ENCODE data around the gene SH3BP2. TPM values are rescaled to one million over a fixed set of nuclear protein-coding genes. Genes with fewer than 3 reads are reported as not detected.
A peak's percentile ranks its signal among the peaks of the same experiment; 100 is the strongest.

Gene SH3BP2
- total RNA-seq, 4 donors from 2014 or later = 92.6 to 301 (median 117) TPM

GRCh38 chr4:2843263-2843940 is 50.5 kb downstream of the SH3BP2 start, which contains the start of gene ADD1:
Gene ADD1 (plus strand): TSS chr4:2843844. CDS start chr4:2875916, 32,072 bp downstream.
- H3K4me1 ChIP-seq = peaks cover 18 to 48% (median 27%) of the 10 kb centered on the region in 4 donors
- in situ Hi-C loops (cut with MboI; ENCODE audit: low pct_ligation_motif_present in 1 of 4, low pct_unique_long_range_greater_than_20kb in 1 of 4, low sequenced_read_pairs in 3 of 4) = no loop called here
- no peaks in the 10 kb centered on the region for H3K36me3 ChIP-seq
- peak within 1 kb of the TSS; percentile 90 to 95 (median 94) for H3K27ac ChIP-seq
- peak within 1 kb of the TSS; percentile 78 to 98 (median 84) for H3K4me3 ChIP-seq
- no peaks in the 10 kb centered on the region for H3K27me3 ChIP-seq
- intact Hi-C loops (cut with DNase I; ENCODE audit: low total_unique reads) = loop anchor here (5.0 kb wide), 1 partner anchor 89 kb away; no protein-coding TSS in a partner anchor
- WGBS, 2 donors (ENCODE audit: low coverage in 1 of 2) = 0% methylated on average over 26 of the region's 65 CpGs; no CpG with 5 or more reads in 1 of the 2 donors
- peak; percentile 95 for DNase-seq
- H3K9me3 ChIP-seq = no peaks in the 10 kb centered on the region
- TF ChIP-seq POLR2AphosphoS5 (IDR thresholded peaks at IDR 0.05) (peak; percentile 71 to 94 (median 91)), EP300 (IDR thresholded peaks at IDR 0.05; ENCODE audit: low read depth) (no peak), POLR2A (IDR thresholded peaks at IDR 0.05) (peak; percentile 92)
- TF ChIP-seq, protein P1, sequence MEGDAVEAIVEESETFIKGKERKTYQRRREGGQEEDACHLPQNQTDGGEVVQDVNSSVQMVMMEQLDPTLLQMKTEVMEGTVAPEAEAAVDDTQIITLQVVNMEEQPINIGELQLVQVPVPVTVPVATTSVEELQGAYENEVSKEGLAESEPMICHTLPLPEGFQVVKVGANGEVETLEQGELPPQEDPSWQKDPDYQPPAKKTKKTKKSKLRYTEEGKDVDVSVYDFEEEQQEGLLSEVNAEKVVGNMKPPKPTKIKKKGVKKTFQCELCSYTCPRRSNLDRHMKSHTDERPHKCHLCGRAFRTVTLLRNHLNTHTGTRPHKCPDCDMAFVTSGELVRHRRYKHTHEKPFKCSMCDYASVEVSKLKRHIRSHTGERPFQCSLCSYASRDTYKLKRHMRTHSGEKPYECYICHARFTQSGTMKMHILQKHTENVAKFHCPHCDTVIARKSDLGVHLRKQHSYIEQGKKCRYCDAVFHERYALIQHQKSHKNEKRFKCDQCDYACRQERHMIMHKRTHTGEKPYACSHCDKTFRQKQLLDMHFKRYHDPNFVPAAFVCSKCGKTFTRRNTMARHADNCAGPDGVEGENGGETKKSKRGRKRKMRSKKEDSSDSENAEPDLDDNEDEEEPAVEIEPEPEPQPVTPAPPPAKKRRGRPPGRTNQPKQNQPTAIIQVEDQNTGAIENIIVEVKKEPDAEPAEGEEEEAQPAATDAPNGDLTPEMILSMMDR (IDR thresholded peaks at IDR 0.05) = no peak

- H3K36me3 ChIP-seq = no peaks in the 10 kb centered on the region
- intact Hi-C loops (cut with DNase I; ENCODE audit: low total_unique reads) = loop anchor here (5.0 kb wide), 1 partner anchor 88 kb away; no protein-coding TSS in a partner anchor
- H3K27ac ChIP-seq = peak overlapping the region; percentile 90 to 95 (median 94)
- in situ Hi-C loops (cut with MboI; ENCODE audit: low pct_ligation_motif_present in 1 of 4, low pct_unique_long_range_greater_than_20kb in 1 of 4, low sequenced_read_pairs in 3 of 4) = no loop called here
- H3K9me3 ChIP-seq = no peaks in the 10 kb centered on the region
- DNase-seq = peak; percentile 50
- peak overlapping the region; percentile 78 to 98 (median 84) for H3K4me3 ChIP-seq
- 0% methylated on average over 6 to 23 of the region's 74 CpGs for WGBS, 2 donors (ENCODE audit: low coverage in 1 of 2)
- TF ChIP-seq, protein P1 (IDR thresholded peaks at IDR 0.05) = peak in 1 of 5 experiments; percentile 8
- no peak for TF ChIP-seq EP300 (IDR thresholded peaks at IDR 0.05; ENCODE audit: low read depth)
- H3K4me1 ChIP-seq = peaks cover 23 to 49% (median 33%) of the 10 kb centered on the region in 4 donors
- H3K27me3 ChIP-seq = no peaks in the 10 kb centered on the region
These were observed 51.2 kb downstream of the SH3BP2 start for GRCh38 chr4:2843941-2844584.

- H3K4me3 ChIP-seq = no peak overlapping the region
- DNase-seq = no peak
- peaks cover 29 to 68% (median 48%) of the 10 kb centered on the region in 4 donors for H3K4me1 ChIP-seq
- 70 to 77% methylated on average over 2 of the region's 2 CpGs for WGBS, 2 donors (ENCODE audit: low coverage in 1 of 2)
- H3K36me3 ChIP-seq = no peaks in the 10 kb centered on the region
- no peak overlapping the region for H3K27ac ChIP-seq
- in situ Hi-C loops (cut with MboI; ENCODE audit: low pct_ligation_motif_present in 1 of 4, low pct_unique_long_range_greater_than_20kb in 1 of 4, low sequenced_read_pairs in 3 of 4) (no loop called here), intact Hi-C loops (cut with DNase I; ENCODE audit: low total_unique reads) (no loop called here)
- TF ChIP-seq POLR2AphosphoS5 (IDR thresholded peaks at IDR 0.05) = no peak
- no peak for TF ChIP-seq EP300 (IDR thresholded peaks at IDR 0.05; ENCODE audit: low read depth)
- no peak for TF ChIP-seq POLR2A (IDR thresholded peaks at IDR 0.05)
- TF ChIP-seq, protein P1 (IDR thresholded peaks at IDR 0.05) = no peak
- no peaks in the 10 kb centered on the region for H3K27me3 ChIP-seq
- no peaks in the 10 kb centered on the region for H3K9me3 ChIP-seq
These were observed 53.3 kb downstream of the SH3BP2 start for GRCh38 chr4:2846172-2846571.

DNA sequence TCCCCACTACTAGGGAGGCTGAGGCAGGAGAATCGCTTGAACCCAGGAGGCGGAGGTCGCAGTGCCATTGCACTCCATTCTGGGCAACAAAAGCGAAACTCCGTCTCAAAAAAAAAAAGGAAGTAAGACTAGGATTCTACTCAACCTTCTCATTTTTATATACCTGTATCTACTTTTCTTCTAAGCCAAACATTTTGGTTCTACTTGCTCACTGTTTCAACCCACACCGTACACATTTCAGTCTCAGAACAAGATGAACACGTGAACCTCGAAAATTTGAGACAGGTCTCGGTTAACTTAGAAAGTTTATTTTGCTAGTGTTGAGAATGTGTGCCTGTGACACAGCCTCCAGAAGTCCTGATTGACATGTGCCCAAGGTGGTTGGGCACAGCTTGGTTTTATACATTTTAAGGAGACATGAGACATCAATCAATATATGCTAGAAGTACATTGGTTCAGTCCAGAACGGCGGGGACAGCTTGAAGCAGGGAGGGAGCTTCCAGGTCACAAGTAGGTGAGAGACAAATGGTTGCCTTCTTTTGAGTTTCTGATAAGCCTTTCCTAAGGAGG is 54.5 kb downstream of the SH3BP2 start:
- H3K27ac ChIP-seq = peak overlapping the region in 1 of 4 donors; percentile 34

More for the DNA sequence above, 54.5 kb downstream of the SH3BP2 start:
- Histone ChIP-seq H3K27me3 (no peaks in the 10 kb centered on the region), H3K9me3 (no peaks in the 10 kb centered on the region), H3K36me3 (no peaks in the 10 kb centered on the region), H3K4me1 (peaks cover 34 to 78% (median 52%) of the 10 kb centered on the region in 4 donors), H3K4me3 (no peak overlapping the region)
- intact Hi-C loops (cut with DNase I; ENCODE audit: low total_unique reads) (no loop called here), in situ Hi-C loops (cut with MboI; ENCODE audit: low pct_ligation_motif_present in 1 of 4, low pct_unique_long_range_greater_than_20kb in 1 of 4, low sequenced_read_pairs in 3 of 4) (no loop called here)
- WGBS, 2 donors (ENCODE audit: low coverage in 1 of 2) = 83 to 85% methylated on average over 11 of the region's 11 CpGs
- no peak for TF ChIP-seq EP300 (IDR thresholded peaks at IDR 0.05; ENCODE audit: low read depth)
- no peak for TF ChIP-seq POLR2A (IDR thresholded peaks at IDR 0.05)
- TF ChIP-seq POLR2AphosphoS5 (IDR thresholded peaks at IDR 0.05) = no peak
- TF ChIP-seq, protein P1 (IDR thresholded peaks at IDR 0.05) = no peak
- DNase-seq = no peak

All from transverse colon (tissue), 4 donors.